Measurements from ENCODE around the gene THADA. TPM values are rescaled to one million over a fixed set of nuclear protein-coding genes. Genes with fewer than 3 reads are reported as not detected.

The THADA gene
- total RNA-seq, 4 donors from 2014 or later, result 31.2 to 68.8 (median 54.9) TPM

GRCh38 chr2:43219383-43220228 lies 376.2 kb downstream of the THADA start:
- H3K36me3 ChIP-seq, result no peaks in the 10 kb centered on the region
- no peaks in the 10 kb centered on the region for H3K9me3 ChIP-seq
- peak overlapping the region; percentile 35 to 40 for H3K4me3 ChIP-seq
- TF ChIP-seq CTCF (IDR thresholded peaks at IDR 0.05) (no peak), POLR2A (IDR thresholded peaks at IDR 0.05) (peak in 1 of 2 donors; percentile 41)
- H3K27ac ChIP-seq, result peak overlapping the region; percentile 98 to 99
- intact Hi-C loops (cut with DNase I; ENCODE audit: low total_unique reads), result loop anchor here (5.0 to 10.0 kb wide), 3 partner anchors 197 to 265 kb away; no protein-coding TSS in a partner anchor
- H3K4me1 ChIP-seq, result peaks cover 4 to 19% of the 10 kb centered on the region in 2 donors
- DNase-seq, result peak; percentile 87
- no peaks in the 10 kb centered on the region for H3K27me3 ChIP-seq

- Histone ChIP-seq H3K9me3 (no peaks in the 10 kb centered on the region), H3K27ac (peak overlapping the region; percentile 98 to 99), H3K4me3 (peak overlapping the region; percentile 35 to 40), H3K27me3 (no peaks in the 10 kb centered on the region), H3K4me1 (peaks cover 4 to 19% of the 10 kb centered on the region in 2 donors), H3K36me3 (no peaks in the 10 kb centered on the region)
- TF ChIP-seq CTCF (IDR thresholded peaks at IDR 0.05), result no peak
- TF ChIP-seq POLR2A (IDR thresholded peaks at IDR 0.05), result no peak
- intact Hi-C loops (cut with DNase I; ENCODE audit: low total_unique reads), result no loop called here
- peak in 1 of 2 donors; percentile 57 for DNase-seq
Measured at GRCh38 chr2:43218702-43219382, 377.0 kb downstream of the THADA start.

GRCh38 chr2:43218155-43218701 lies 377.6 kb downstream of the THADA start:
- TF ChIP-seq POLR2A (IDR thresholded peaks at IDR 0.05), result no peak
- no peak for TF ChIP-seq CTCF (IDR thresholded peaks at IDR 0.05)
- intact Hi-C loops (cut with DNase I; ENCODE audit: low total_unique reads), result no loop called here
- Histone ChIP-seq H3K9me3 (no peaks in the 10 kb centered on the region), H3K4me3 (peak overlapping the region; percentile 19 to 35), H3K27ac (peak overlapping the region; percentile 98 to 99), H3K27me3 (no peaks in the 10 kb centered on the region), H3K36me3 (no peaks in the 10 kb centered on the region), H3K4me1 (peaks cover 4 to 19% of the 10 kb centered on the region in 2 donors)
- no peak for DNase-seq

- Histone ChIP-seq H3K27me3 (no peaks in the 10 kb centered on the region), H3K4me1 (peaks cover 4 to 19% of the 10 kb centered on the region in 2 donors), H3K9me3 (no peaks in the 10 kb centered on the region), H3K4me3 (no peak overlapping the region), H3K27ac (peak overlapping the region; percentile 98 to 99), H3K36me3 (no peaks in the 10 kb centered on the region)
- DNase-seq, result no peak
- TF ChIP-seq POLR2A (IDR thresholded peaks at IDR 0.05) (no peak), CTCF (IDR thresholded peaks at IDR 0.05) (no peak)
- intact Hi-C loops (cut with DNase I; ENCODE audit: low total_unique reads), result no loop called here
Measured at GRCh38 chr2:43217228-43218154, 378.3 kb downstream of the THADA start.
